NK-92 (cell line): Measurements from ENCODE around the gene CX3CL1.

ENCODE experiments used
- DNase-seq: peaks from one replicate; lab custom pipeline; 2025; ENCODE audit not compliant: unreplicated experiment; lab: John Stamatoyannopoulos, UW

The CX3CL1 gene

DNA sequence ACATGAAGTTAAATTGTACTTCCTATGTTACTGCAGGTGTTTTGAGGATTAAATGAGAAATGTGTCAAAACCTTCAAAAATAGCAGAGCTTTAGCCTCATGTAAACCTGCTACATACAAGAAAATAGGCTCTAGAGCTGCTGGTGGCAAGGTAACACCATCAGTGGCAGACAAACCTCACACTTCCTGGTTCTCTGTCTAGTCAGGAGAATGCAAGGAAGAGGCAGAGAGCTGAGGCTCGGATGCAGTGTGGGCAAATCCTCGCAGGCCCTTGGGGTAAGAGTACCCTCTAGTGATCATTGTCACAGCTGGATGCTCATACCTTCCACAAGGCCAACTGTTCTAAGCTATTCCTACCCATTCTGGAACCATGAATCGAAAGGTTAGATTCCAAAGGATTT lies 60.7 kb downstream of the CX3CL1 start:
- DNase-seq: no peak

DNA sequence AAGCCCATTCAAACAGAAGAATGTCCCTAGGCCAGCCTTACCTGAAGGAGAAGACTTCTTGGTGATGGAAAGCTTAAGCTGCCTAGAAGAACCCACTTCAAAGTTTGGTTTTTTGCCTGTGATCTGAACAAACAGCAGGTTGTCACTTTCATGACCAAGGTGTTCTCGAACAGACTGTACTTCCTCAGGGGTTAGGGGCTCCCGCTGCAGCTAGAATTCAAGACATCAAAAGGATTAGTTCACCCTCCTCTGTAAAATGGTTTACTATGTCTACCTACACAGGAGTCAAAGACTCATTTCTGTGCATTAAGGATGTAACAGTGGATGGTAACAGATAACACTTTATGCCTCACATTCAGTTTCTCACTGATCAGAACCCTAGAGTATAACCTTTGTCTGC lies 61.7 kb downstream of the CX3CL1 start:
- DNase-seq: no peak
